IgD-negative memory B cell (primary cell): ENCODE results near the gene EPHA3. TPM values are rescaled to one million over a fixed set of nuclear protein-coding genes. Genes with fewer than 3 reads are reported as not detected.

Experiments
- H3K27ac Mint-ChIP-seq, 3 donors: one replicate each; pipeline ENCODE4 v1.8.0; 2020 to 2022; ENCODE audit warnings: mild to moderate bottlenecking in 3 of 3, mixed read lengths in 3 of 3, moderate library complexity in 1 of 3
- H3K27me3 Mint-ChIP-seq: one replicate; pipeline ENCODE4 v1.8.0; 2021; ENCODE audit warnings: mixed read lengths
- H3K36me3 Mint-ChIP-seq: one replicate; pipeline ENCODE4 v1.8.0; 2020; ENCODE audit warnings: mild to moderate bottlenecking, mixed read lengths
- H3K4me1 Mint-ChIP-seq, 3 donors: one replicate each; pipeline ENCODE4 v1.8.0; 2020 to 2022; ENCODE audit warnings: mixed read lengths in 3 of 3, mild to moderate bottlenecking in 1 of 3
- H3K4me3 Mint-ChIP-seq, 4 donors: one replicate each; pipeline ENCODE4 v1.8.0; 2020 to 2022; ENCODE audit warnings: mild to moderate bottlenecking in 4 of 4, mixed read lengths in 4 of 4, moderate library complexity in 3 of 4
- H3K9me3 Mint-ChIP-seq, 3 donors: one replicate each; pipeline ENCODE4 v1.8.0; 2020 to 2021; ENCODE audit warnings: mixed read lengths in 3 of 3, mild to moderate bottlenecking in 1 of 3
- polyA plus RNA-seq: library from polyadenylated mRNA; unstranded; fragments of 300-500 nt; fragmentation: Illumina TruSeq; gene quantifications from one replicate; pipeline ENCODE4 v1.2.3, GENCODE V29; 2021

Gene EPHA3
- polyA plus RNA-seq, 1 donor from 2014 or later = not detected

DNA sequence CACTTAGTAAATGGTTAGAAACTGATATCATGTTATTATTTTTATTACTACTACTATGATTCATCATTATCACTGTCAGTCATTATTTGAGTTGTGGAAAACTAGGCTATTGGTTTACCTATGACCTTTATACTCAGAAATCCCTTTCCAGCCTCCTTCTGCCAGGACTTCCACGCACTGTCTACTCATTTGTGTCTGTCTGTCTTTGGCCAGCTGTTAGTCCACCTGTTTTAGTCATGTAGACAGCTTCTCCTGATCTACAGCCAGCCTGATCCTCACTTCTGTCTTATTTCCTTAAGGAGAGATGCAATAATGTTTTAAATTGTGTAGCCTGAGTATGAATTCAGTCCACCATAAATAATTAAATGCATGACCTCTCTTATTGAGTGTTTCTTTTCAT is 162.8 kb downstream of the EPHA3 start:
- Mint-ChIP-seq H3K4me1 (no peaks in the 10 kb centered on the region), H3K27ac (no peak overlapping the region), H3K27me3 (no peaks in the 10 kb centered on the region), H3K9me3 (peaks cover 0 to 1% (median 0%) of the 10 kb centered on the region in 3 donors), H3K4me3 (no peak overlapping the region), H3K36me3 (no peaks in the 10 kb centered on the region)

DNA sequence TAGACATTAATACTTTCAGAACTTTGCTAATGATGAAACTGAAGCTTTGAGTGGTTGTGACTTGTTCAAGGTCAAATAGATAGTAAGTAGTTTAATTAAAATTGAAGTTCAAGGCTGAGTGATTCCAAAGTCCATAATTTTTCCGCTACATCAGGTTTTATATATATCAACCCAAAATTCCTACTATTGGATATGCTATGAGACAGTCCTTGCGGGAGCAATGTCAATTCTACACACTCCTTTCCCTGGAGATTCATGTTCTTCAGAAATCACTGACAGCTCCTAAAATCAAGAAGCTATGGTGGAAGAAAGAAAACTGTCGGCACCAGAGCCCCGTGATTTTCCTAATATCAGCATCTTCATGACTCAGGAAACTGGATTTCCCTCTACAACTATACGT is 167.6 kb downstream of the EPHA3 start:
- peaks cover 0 to 1% (median 0%) of the 10 kb centered on the region in 3 donors for H3K9me3 Mint-ChIP-seq
- H3K4me1 Mint-ChIP-seq = no peaks in the 10 kb centered on the region
- no peaks in the 10 kb centered on the region for H3K27me3 Mint-ChIP-seq
- no peak overlapping the region for H3K27ac Mint-ChIP-seq
- no peaks in the 10 kb centered on the region for H3K36me3 Mint-ChIP-seq
- H3K4me3 Mint-ChIP-seq = no peak overlapping the region

DNA sequence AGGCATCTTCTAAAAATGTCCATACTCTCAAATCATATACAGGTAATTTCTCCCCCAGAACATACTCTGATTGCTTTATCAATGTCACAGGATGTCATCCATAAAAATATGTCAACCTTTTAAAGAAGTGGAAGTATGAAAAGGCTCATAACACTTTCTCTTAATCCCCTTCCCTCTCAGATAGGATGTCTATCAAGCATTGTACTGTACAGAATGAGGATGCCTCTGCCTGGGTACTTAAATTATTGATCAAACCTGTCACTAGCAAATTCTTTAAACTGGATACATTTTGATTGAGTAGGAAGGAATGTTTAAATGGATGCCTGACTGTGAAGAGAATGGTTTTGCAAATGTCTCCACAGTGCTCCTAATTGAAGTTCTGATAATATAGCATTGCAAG is 168.7 kb downstream of the EPHA3 start:
- Mint-ChIP-seq H3K27ac (no peak overlapping the region), H3K4me3 (no peak overlapping the region), H3K9me3 (no peaks in the 10 kb centered on the region), H3K4me1 (no peaks in the 10 kb centered on the region), H3K36me3 (no peaks in the 10 kb centered on the region), H3K27me3 (no peaks in the 10 kb centered on the region)

DNA sequence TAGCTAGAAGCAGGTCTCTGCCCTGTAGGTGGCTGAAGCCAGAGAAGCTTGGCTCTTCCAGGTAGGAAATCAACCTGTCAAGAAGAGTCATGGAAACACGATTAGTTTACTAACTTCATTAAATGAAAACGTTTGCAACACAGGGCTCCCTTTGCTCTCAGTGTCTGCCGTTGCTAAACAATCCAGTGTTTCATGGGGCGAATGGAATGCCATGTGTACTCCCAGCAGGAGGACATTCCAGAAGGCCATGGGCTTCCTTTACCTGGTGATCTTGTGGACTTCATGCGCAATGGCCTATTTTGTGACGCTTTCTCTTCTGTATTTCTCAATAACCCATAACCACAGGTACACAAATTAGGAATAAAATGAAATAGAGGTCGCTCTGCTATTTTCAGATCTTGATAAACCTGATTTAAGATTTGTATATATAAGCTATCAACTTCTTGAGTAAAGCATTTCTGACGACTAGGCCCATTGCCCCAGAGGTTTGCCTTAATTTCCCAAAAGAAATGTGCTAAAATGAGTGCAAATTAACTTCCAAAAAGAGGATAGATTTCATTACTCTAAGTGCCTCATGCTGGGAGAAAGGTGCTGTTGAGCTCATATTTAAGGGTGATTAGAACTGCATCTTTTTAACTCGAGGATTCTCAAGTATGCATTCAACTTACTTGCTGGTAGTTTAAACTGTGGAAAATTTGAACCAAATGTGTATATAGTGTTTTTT is 171.0 kb downstream of the EPHA3 start:
- no peaks in the 10 kb centered on the region for H3K36me3 Mint-ChIP-seq
- H3K4me1 Mint-ChIP-seq = no peaks in the 10 kb centered on the region
- H3K4me3 Mint-ChIP-seq = no peak overlapping the region
- no peaks in the 10 kb centered on the region for H3K27me3 Mint-ChIP-seq
- no peaks in the 10 kb centered on the region for H3K9me3 Mint-ChIP-seq
- no peak overlapping the region for H3K27ac Mint-ChIP-seq

DNA sequence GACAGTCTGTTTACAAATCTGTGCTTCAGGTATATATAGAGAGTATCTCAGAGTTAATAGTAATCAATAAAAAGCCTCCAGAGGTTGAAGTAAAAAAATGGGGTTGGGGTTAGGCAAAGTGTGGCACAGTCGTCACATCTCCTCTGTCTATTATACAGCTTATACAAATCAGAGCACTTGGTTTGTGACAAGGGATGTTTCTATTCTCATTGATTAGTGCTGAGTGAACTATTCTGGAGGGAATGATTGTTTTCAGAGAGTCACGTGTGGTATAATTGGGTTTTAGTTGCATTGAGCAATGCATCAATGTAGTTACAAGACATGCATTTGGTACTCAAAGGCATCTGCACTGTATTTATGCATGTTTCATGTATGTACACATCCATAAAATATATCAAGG is 172.9 kb downstream of the EPHA3 start:
- peaks cover 0 to 2% (median 0%) of the 10 kb centered on the region in 3 donors for H3K9me3 Mint-ChIP-seq
- no peak overlapping the region for H3K4me3 Mint-ChIP-seq
- H3K36me3 Mint-ChIP-seq = no peaks in the 10 kb centered on the region
- H3K4me1 Mint-ChIP-seq = no peaks in the 10 kb centered on the region
- H3K27me3 Mint-ChIP-seq = no peaks in the 10 kb centered on the region
- no peak overlapping the region for H3K27ac Mint-ChIP-seq

DNA sequence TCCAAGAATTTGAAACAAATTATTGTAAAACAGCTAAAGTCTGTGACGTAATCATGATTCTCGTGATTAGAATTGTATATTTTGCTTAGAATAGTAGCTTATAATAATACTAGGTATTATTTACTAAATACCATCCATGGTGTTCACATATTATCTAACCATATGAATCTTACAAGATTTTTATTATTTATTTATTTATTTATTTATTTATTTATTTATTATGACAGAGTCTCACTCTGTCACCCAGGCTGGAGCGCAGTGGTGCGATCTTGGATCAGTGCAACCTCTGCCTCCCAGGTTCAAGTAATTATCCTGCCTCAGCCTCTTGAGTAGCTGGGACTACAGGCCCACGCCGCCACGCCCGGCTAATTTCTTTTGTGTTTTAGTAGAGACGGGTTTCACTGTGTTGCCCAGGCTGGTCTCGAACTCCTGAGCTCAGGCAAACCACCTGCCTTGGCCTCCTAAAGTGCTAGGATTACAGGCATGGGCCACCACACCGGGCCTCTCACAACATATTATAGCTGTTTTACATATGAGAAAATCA is 173.5 kb downstream of the EPHA3 start:
- no peaks in the 10 kb centered on the region for H3K4me1 Mint-ChIP-seq
- no peak overlapping the region for H3K27ac Mint-ChIP-seq
- peaks cover 2% of the 10 kb centered on the region for H3K36me3 Mint-ChIP-seq
- H3K9me3 Mint-ChIP-seq = peaks cover 0 to 5% (median 0%) of the 10 kb centered on the region in 3 donors
- no peaks in the 10 kb centered on the region for H3K27me3 Mint-ChIP-seq
- no peak overlapping the region for H3K4me3 Mint-ChIP-seq

DNA sequence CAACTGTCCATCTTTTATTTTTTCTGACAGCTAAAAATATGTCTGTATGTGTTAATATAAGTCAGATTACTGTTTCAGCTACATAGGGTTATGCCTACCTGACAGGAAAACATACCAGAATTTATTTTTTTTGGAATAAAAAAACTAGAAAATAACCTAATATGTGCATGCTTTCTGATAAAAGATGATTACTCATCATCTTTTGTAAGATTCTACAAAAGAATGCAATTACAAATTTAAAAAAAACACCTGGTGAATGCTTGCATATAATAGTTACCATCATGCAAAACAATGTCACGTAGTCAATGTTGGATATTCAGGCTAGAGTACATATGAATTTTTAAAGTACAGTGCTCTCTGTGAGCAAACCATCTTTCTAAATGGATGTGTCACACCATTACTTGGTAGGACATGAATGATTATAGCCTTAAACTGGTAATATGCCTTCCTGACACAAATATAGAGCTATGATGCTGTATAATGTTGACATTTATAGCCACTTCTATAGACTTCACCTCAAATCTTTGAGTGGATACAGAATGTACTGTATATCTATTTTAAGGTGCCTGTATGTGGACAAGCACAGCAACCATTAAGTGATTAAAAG is 180.6 kb downstream of the EPHA3 start:
- no peaks in the 10 kb centered on the region for H3K27me3 Mint-ChIP-seq
- no peaks in the 10 kb centered on the region for H3K4me1 Mint-ChIP-seq
- H3K4me3 Mint-ChIP-seq = no peak overlapping the region
- H3K36me3 Mint-ChIP-seq = peaks cover 3% of the 10 kb centered on the region
- H3K9me3 Mint-ChIP-seq = peaks cover 0 to 9% (median 0%) of the 10 kb centered on the region in 3 donors
- no peak overlapping the region for H3K27ac Mint-ChIP-seq

DNA sequence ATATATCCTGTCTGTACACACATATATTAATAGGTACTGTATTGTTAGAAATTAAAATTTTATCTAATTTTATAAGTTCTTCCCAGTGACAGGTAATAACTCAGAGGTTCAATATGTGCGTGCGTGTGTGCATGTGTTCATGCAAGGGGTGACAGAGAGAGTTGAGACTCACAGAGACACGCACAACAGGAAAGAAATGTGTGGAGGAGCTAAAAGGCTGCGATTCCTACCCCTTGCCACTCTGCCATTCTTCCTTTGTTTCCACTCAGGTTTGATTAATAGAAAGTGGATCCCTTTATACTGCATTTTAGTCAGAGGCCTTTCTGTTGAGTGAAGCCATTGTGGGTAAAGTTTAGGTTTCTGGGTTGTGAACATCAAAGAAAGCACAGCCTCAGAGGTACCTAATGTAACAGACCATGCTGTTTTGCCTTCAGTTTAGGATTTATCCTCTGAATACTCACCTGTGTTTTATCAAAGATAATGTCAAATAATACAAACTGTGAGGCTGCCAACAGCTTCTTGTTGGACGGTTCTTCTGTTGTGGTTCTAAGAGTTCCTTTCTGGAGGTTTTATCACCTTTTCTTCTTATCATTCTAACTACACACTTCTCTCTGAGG is 182.3 kb downstream of the EPHA3 start:
- no peaks in the 10 kb centered on the region for H3K4me1 Mint-ChIP-seq

DNA sequence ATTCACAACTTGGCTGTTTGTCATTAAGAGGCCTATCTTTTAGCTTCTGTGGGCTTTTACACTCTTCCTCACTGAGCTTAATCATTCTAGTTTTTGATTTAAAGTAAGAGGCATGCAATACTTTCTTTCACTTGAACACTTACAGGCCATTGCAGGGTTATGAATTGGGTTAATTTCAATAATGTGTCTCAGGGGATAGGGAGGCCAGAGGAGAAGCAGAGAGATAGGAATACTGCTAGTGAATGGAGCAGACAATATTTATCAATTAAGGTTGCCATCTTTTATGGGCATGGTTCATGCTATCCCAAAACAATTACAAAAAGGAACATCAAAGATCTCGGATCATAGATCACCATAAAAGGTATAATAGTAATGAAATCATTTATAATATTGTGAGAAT is 189.8 kb downstream of the EPHA3 start:
- no peaks in the 10 kb centered on the region for H3K27me3 Mint-ChIP-seq
- H3K27ac Mint-ChIP-seq = no peak overlapping the region

More for the DNA sequence above, 182.3 kb downstream of the EPHA3 start:
- H3K36me3 Mint-ChIP-seq = peaks cover 3% of the 10 kb centered on the region
- no peaks in the 10 kb centered on the region for H3K27me3 Mint-ChIP-seq
- no peak overlapping the region for H3K27ac Mint-ChIP-seq
- no peak overlapping the region for H3K4me3 Mint-ChIP-seq
- H3K9me3 Mint-ChIP-seq = peaks cover 0 to 16% (median 4%) of the 10 kb centered on the region in 3 donors

DNA sequence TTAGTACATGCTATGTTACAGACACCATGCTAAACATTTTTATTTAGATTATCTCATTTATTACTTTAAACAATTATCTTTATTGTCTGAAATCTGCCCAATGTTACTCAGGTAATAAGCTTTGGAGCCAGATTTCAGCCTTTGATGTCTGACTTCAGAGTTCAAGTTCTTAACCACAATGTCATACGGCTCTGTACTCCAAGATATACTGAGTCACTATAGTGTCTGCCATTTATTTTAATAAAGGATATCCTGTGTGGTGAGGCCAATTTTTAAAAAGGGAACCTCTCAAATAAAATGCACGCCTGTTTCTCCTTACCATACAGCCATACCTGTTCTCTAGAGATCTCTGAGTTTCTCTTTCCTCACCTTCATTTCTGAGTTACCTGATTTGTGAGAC is 193.1 kb downstream of the EPHA3 start:
- no peaks in the 10 kb centered on the region for H3K4me1 Mint-ChIP-seq
- H3K27ac Mint-ChIP-seq = no peak overlapping the region
- peak overlapping the region in 1 of 4 donors; percentile 19 for H3K4me3 Mint-ChIP-seq
- H3K9me3 Mint-ChIP-seq = peaks cover 0 to 3% (median 3%) of the 10 kb centered on the region in 3 donors
- no peaks in the 10 kb centered on the region for H3K27me3 Mint-ChIP-seq
- H3K36me3 Mint-ChIP-seq = no peaks in the 10 kb centered on the region

More for the DNA sequence above, 189.8 kb downstream of the EPHA3 start:
- H3K4me1 Mint-ChIP-seq = no peaks in the 10 kb centered on the region
- peaks cover 3 to 9% (median 5%) of the 10 kb centered on the region in 3 donors for H3K9me3 Mint-ChIP-seq
- no peak overlapping the region for H3K4me3 Mint-ChIP-seq
- H3K36me3 Mint-ChIP-seq = no peaks in the 10 kb centered on the region

DNA sequence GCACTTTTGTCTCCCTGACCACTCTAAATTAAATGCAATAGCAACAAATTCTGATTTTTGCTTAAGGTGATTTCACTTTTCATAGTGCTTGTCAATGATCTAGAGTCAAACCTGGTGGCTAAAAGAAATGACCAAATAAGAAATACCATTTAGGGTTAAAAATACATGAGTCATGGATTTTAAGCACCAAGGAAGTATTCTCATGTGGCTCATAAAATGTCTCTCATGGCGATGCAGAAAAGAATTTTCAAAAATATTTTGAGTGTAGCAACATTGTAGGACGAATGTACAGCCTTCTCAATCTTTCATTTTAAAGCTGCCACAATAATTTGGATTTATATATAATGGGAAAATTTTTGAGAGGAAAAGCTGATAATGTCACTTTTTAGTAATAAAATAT is 193.6 kb downstream of the EPHA3 start:
- Mint-ChIP-seq H3K4me3 (peak overlapping the region in 1 of 4 donors; percentile 19), H3K4me1 (no peaks in the 10 kb centered on the region), H3K9me3 (peaks cover 0 to 3% (median 3%) of the 10 kb centered on the region in 3 donors)

DNA sequence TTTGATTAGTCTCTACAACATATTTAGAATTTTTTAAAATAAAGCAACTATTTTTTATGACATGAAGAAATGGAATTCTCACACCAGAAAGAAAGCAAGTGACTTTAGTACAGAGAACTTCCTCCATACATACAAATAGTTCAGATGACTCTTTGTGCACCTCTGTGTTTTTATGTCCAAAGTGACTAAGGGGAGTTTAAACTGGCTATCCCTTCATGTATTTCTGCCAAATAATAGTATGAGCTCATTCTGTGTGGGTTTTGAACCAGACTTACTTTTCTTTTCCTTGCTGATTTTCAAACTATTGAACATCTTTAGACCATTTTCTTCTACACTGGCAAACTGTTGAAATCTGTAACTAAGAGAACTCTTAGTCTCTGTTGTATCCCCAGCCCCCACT is 196.3 kb downstream of the EPHA3 start:
- H3K27ac Mint-ChIP-seq = no peak overlapping the region
- peaks cover 0 to 3% (median 2%) of the 10 kb centered on the region in 3 donors for H3K9me3 Mint-ChIP-seq
- no peaks in the 10 kb centered on the region for H3K36me3 Mint-ChIP-seq
- no peaks in the 10 kb centered on the region for H3K4me1 Mint-ChIP-seq
- no peak overlapping the region for H3K4me3 Mint-ChIP-seq
- H3K27me3 Mint-ChIP-seq = no peaks in the 10 kb centered on the region

More for the DNA sequence above, 193.6 kb downstream of the EPHA3 start:
- Mint-ChIP-seq H3K27me3 (no peaks in the 10 kb centered on the region), H3K27ac (no peak overlapping the region), H3K36me3 (no peaks in the 10 kb centered on the region)

DNA sequence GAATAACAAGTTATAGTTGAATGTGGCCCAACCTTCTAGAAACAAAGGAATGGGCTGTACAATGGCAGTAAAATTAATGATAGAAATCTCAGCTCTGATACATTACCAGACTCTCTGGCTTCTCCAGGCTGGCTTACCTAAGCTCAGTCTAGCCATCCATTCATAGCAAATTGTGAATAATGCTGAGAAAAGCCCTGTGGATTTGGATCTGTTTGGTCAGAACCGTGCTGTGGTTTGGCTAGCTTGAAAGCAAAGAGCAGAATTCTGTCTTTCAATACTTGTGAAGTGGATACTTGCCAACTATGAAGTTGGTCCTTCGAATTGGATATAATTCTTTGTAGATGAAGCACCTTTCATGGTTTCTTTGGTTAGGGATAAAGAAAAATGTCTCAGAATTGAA is 199.1 kb downstream of the EPHA3 start:
- Mint-ChIP-seq H3K27me3 (no peaks in the 10 kb centered on the region), H3K27ac (no peak overlapping the region), H3K4me1 (no peaks in the 10 kb centered on the region), H3K36me3 (no peaks in the 10 kb centered on the region), H3K9me3 (peaks cover 0 to 3% (median 0%) of the 10 kb centered on the region in 3 donors), H3K4me3 (no peak overlapping the region)

DNA sequence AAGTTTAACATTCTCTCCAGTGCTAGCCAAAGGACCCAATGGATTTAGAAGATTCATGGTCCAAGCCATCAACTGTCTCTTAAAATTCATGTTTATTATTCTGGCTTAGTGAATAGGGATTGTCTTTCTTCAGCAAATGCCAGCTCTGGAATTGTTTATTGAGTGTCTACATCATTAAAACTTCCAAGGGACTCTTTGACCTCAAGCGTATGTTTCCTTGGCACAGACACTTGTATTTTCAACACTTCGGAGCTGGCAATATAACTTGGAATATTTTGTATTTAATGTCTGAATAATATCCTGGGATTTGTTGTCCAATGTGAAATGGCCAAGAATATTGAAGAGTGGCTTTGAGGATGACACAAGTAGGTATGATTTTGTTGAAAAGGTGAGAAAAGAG is 204.2 kb downstream of the EPHA3 start:
- H3K4me1 Mint-ChIP-seq = no peaks in the 10 kb centered on the region
- H3K36me3 Mint-ChIP-seq = no peaks in the 10 kb centered on the region
- no peak overlapping the region for H3K4me3 Mint-ChIP-seq
- H3K9me3 Mint-ChIP-seq = peaks cover 0 to 2% (median 0%) of the 10 kb centered on the region in 3 donors
- no peak overlapping the region for H3K27ac Mint-ChIP-seq
- H3K27me3 Mint-ChIP-seq = no peaks in the 10 kb centered on the region

DNA sequence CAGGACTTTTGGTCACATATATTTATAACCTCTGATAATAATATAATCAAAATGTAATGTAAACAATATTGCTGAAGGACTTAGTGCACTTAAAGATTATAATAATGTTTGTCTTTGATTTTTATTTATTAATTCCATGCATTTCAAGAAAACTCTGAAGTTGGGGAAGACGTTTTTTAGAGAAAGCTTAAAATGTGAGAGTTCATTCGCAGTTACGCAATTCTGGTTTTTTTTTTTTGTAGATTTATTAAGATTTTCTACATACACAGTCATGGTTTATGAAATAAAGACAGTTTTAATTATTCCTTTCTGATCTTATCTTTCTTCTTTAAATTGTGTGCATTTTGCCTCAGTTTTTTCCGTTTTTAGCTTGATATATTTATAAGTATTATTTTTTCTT is 204.7 kb downstream of the EPHA3 start:
- Mint-ChIP-seq H3K9me3 (peaks cover 0 to 2% (median 0%) of the 10 kb centered on the region in 3 donors), H3K27me3 (no peaks in the 10 kb centered on the region), H3K36me3 (no peaks in the 10 kb centered on the region), H3K27ac (no peak overlapping the region), H3K4me3 (no peak overlapping the region), H3K4me1 (no peaks in the 10 kb centered on the region)
